Measurements from ENCODE around the gene CFAP410. TPM values are rescaled to one million over a fixed set of nuclear protein-coding genes. Genes with fewer than 3 reads are reported as not detected.

The CFAP410 gene
- total and polyA plus RNA-seq, 12 donors: 10.9 to 34.7 (median 13.9) TPM

- no peak for TF ChIP-seq CTCF (IDR thresholded peaks at IDR 0.05)
- peaks cover 0 to 23% (median 5%) of the 10 kb centered on the region in 11 donors for H3K9me3 ChIP-seq
- DNase-seq (no peak), ATAC-seq (no peak)
- peaks cover 0 to 37% (median 0%) of the 10 kb centered on the region in 9 donors for H3K4me1 ChIP-seq
- no peak overlapping the region for H3K4me3 ChIP-seq
- peaks cover 0 to 18% (median 0%) of the 10 kb centered on the region in 9 donors for H3K36me3 ChIP-seq
- peaks cover 0 to 8% (median 0%) of the 10 kb centered on the region in 7 donors for H3K27me3 ChIP-seq
- intact Hi-C loops (cut with DNase I): loop anchor here in 1 of 10 donors (10.0 kb wide), 1 partner anchor 95 kb away; the partner anchor contains the start of gene LRRC3
- 45 to 55% methylated on average over 8 of the region's 8 CpGs for WGBS, 2 donors
- peak overlapping the region in 1 of 10 donors; percentile 19 for H3K27ac ChIP-seq
Measured at GRCh38 chr21:44360159-44360558, 21.0 kb upstream of the CFAP410 start.

GRCh38 chr21:44359396-44359795 lies 20.2 kb upstream of the CFAP410 start:
- Histone ChIP-seq H3K27ac (no peak overlapping the region), H3K9me3 (peaks cover 0 to 20% (median 5%) of the 10 kb centered on the region in 11 donors), H3K27me3 (peaks cover 0 to 8% (median 0%) of the 10 kb centered on the region in 7 donors), H3K4me1 (peaks cover 0 to 45% (median 0%) of the 10 kb centered on the region in 9 donors), H3K36me3 (peaks cover 0 to 14% (median 0%) of the 10 kb centered on the region in 9 donors), H3K4me3 (no peak overlapping the region)
- intact Hi-C loops (cut with DNase I): loop anchor here in 1 of 10 donors (10.0 kb wide), 1 partner anchor 115 kb away; no protein-coding TSS in a partner anchor
- DNase-seq (no peak), ATAC-seq (no peak)
- WGBS, 2 donors: 84 to 89% methylated on average over 8 of the region's 8 CpGs
- no peak for TF ChIP-seq CTCF (IDR thresholded peaks at IDR 0.05)

GRCh38 chr21:44357064-44357837 lies 18.1 kb upstream of the CFAP410 start:
- ATAC-seq (no peak), DNase-seq (no peak)
- Histone ChIP-seq H3K9me3 (no peaks in the 10 kb centered on the region), H3K36me3 (peaks cover 0 to 11% (median 0%) of the 10 kb centered on the region in 9 donors), H3K27ac (no peak overlapping the region), H3K27me3 (peaks cover 0 to 25% (median 6%) of the 10 kb centered on the region in 7 donors), H3K4me3 (no peak overlapping the region), H3K4me1 (peaks cover 0 to 66% (median 0%) of the 10 kb centered on the region in 9 donors)
- no peak for TF ChIP-seq CTCF (IDR thresholded peaks at IDR 0.05)
- WGBS, 2 donors: 76 to 77% methylated on average over 21 of the region's 21 CpGs
- intact Hi-C loops (cut with DNase I): loop anchor here in 1 of 10 donors (10.0 kb wide), 1 partner anchor 118 kb away; no protein-coding TSS in a partner anchor

GRCh38 chr21:44356636-44357035 lies 17.4 kb upstream of the CFAP410 start:
- Histone ChIP-seq H3K27me3 (peaks cover 0 to 31% (median 12%) of the 10 kb centered on the region in 7 donors), H3K36me3 (peaks cover 0 to 11% (median 0%) of the 10 kb centered on the region in 9 donors), H3K4me3 (no peak overlapping the region), H3K9me3 (no peaks in the 10 kb centered on the region), H3K4me1 (peaks cover 0 to 72% (median 0%) of the 10 kb centered on the region in 9 donors), H3K27ac (no peak overlapping the region)
- no peak for TF ChIP-seq CTCF (IDR thresholded peaks at IDR 0.05)
- no peak for ATAC-seq
- DNase-seq: no peak
- WGBS, 2 donors: 84 to 92% methylated on average over 6 of the region's 6 CpGs
- intact Hi-C loops (cut with DNase I): loop anchor here in 1 of 10 donors (10.0 kb wide), 1 partner anchor 118 kb away; no protein-coding TSS in a partner anchor

Data from heart right ventricle (tissue), 16 donors.